Stomach (tissue), 4 donors: ENCODE results near the gene SH3BGRL3.

Experiments
- POLR2A ChIP-seq, 4 donors: fragments of 450-650 bp; IDR thresholded peaks; one replicate each; pipeline ENCODE4 v1.6.1; 2016; ENCODE audit warnings: antibody characterized with exemption in 4 of 4, control low read depth in 2 of 4, mild to moderate bottlenecking in 1 of 4, moderate library complexity in 1 of 4
- POLR2AphosphoS5 ChIP-seq, 3 donors: sonication (generic); formaldehyde crosslinking; IDR thresholded peaks; one replicate each; pipeline ENCODE4 v1.6.1; 2016; ENCODE audit warnings: antibody characterized with exemption in 3 of 3
- TF ChIP-seq, protein P1 (sequence below), 7 experiments: fragments of 450-650 bp in 4 of 7; fragments of 200-600 bp in 3 of 7; sonication (generic) in 3 of 7; IDR thresholded peaks; one replicate each; pipeline ENCODE4 v1.5.1; 2016 to 2019; ENCODE audit warnings: antibody characterized with exemption in 7 of 7, control low read depth in 2 of 7, mild to moderate bottlenecking in 1 of 7

DNA sequence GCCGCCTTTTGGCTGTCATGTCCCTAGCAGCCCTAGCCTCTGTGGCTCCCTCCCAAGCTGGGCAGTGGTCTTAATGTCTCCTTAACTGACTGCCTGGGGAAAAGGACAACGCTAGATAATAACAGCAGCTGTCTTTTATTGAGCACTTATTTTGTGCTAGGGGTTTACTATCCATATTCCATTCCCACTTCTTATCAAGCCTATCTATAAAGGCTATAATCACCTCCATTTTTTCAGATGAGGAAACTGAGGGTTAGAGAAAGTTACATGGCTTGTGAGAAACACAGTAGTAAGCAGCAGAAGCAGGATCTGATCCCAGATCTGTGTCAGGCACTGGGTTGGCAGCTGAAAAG lies 6.2 kb downstream of the SH3BGRL3 start:
- TF ChIP-seq POLR2AphosphoS5 (IDR thresholded peaks at IDR 0.05) (no peak), POLR2A (IDR thresholded peaks at IDR 0.05) (no peak)
- TF ChIP-seq, protein P1, sequence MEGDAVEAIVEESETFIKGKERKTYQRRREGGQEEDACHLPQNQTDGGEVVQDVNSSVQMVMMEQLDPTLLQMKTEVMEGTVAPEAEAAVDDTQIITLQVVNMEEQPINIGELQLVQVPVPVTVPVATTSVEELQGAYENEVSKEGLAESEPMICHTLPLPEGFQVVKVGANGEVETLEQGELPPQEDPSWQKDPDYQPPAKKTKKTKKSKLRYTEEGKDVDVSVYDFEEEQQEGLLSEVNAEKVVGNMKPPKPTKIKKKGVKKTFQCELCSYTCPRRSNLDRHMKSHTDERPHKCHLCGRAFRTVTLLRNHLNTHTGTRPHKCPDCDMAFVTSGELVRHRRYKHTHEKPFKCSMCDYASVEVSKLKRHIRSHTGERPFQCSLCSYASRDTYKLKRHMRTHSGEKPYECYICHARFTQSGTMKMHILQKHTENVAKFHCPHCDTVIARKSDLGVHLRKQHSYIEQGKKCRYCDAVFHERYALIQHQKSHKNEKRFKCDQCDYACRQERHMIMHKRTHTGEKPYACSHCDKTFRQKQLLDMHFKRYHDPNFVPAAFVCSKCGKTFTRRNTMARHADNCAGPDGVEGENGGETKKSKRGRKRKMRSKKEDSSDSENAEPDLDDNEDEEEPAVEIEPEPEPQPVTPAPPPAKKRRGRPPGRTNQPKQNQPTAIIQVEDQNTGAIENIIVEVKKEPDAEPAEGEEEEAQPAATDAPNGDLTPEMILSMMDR (IDR thresholded peaks at IDR 0.05) = no peak
